ENCODE measurements around the gene ABCC5. TPM values are rescaled to one million over a fixed set of nuclear protein-coding genes. Genes with fewer than 3 reads are reported as not detected.

Gene ABCC5
- total and polyA plus RNA-seq, 2 experiments from 2014 or later, result 27.8 to 41.4 TPM

DNA sequence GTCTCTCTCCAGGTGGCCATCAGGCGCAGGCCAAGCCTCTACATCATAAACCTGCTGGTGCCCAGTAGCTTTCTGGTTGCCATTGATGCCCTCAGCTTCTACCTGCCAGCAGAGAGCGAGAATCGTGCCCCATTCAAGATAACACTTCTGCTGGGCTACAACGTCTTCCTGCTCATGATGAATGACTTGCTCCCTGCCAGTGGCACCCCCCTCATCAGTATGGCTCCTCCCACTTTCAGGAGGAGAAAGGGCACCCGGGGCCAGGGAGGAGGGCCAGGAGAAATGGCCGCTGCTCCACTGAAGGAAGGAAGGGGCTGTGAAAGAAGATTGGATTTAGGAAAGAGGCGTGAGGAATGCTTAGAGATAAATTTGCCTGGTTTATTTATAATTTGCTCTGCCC is 41.7 kb upstream of the ABCC5 start:
- Histone ChIP-seq H3K27me3 (no peaks in the 10 kb centered on the region), H3K36me3 (replicated peaks; ENCODE audit: insufficient read depth, low read depth) (no peaks in the 10 kb centered on the region), H2AFZ (no peak overlapping the region), H3K4me2 (no peak overlapping the region), H3K27ac (no peak overlapping the region), H3K4me3 (no peak overlapping the region), H3K9me3 (ENCODE audit: low read depth) (no peaks in the 10 kb centered on the region), H3K4me1 (ENCODE audit: insufficient read depth) (no peaks in the 10 kb centered on the region), H3K9me2 (replicated peaks; ENCODE audit: insufficient read depth) (no peaks in the 10 kb centered on the region), H4K20me1 (ENCODE audit: insufficient read depth, poor library complexity, severe bottlenecking) (no peaks in the 10 kb centered on the region), H3K79me2 (no peaks in the 10 kb centered on the region)
- no peak for DNase-seq (ENCODE audit: low spot score)
- TF ChIP-seq CTCF (IDR thresholded peaks at IDR 0.05; ENCODE audit: poor library complexity) (no peak), EZH2 (IDR thresholded peaks at IDR 0.05; ENCODE audit: borderline replicate concordance) (no peak), EZH2phosphoT487 (IDR thresholded peaks at IDR 0.05; ENCODE audit: low read depth, severe bottlenecking, unreplicated experiment) (no peak)
- 75% methylated on average over 7 of the region's 7 CpGs for WGBS (ENCODE audit: low lambda C conversion rate, missing lambda C conversion rate)

DNA sequence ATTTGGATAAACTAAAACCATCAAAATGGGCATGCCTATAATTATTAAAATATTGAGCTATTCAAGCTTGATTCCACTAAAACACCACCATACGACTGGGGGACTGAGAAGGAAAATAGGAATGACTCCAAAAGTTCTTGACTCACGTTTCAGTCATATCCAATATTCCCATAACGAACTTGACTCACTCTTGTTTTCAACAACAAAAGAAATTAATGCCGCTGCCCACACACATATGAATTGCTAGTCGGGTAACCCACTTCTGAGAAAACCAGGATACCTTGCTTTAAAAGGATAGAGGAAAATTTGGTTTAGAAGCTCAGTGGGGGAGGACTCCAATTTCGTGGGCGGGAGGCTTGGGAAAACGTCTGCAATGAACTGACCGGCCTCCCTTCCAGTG is 40.3 kb upstream of the ABCC5 start:
- no peak overlapping the region for H2AFZ ChIP-seq
- no peaks in the 10 kb centered on the region for H4K20me1 ChIP-seq (ENCODE audit: insufficient read depth, poor library complexity, severe bottlenecking)
- no peak overlapping the region for H3K27ac ChIP-seq
- no peaks in the 10 kb centered on the region for H3K79me2 ChIP-seq
- TF ChIP-seq CTCF (IDR thresholded peaks at IDR 0.05; ENCODE audit: poor library complexity), result no peak
- TF ChIP-seq EZH2phosphoT487 (IDR thresholded peaks at IDR 0.05; ENCODE audit: low read depth, severe bottlenecking, unreplicated experiment), result no peak
- no peak for TF ChIP-seq EZH2 (IDR thresholded peaks at IDR 0.05; ENCODE audit: borderline replicate concordance)
- no peaks in the 10 kb centered on the region for H3K9me2 ChIP-seq (replicated peaks; ENCODE audit: insufficient read depth)
- H3K27me3 ChIP-seq, result no peaks in the 10 kb centered on the region
- no peak overlapping the region for H3K4me3 ChIP-seq
- H3K4me1 ChIP-seq (ENCODE audit: insufficient read depth), result no peaks in the 10 kb centered on the region
- H3K36me3 ChIP-seq (replicated peaks; ENCODE audit: insufficient read depth, low read depth), result no peaks in the 10 kb centered on the region
- WGBS (ENCODE audit: low lambda C conversion rate, missing lambda C conversion rate), result 73% methylated on average over 9 of the region's 9 CpGs
- H3K4me2 ChIP-seq, result no peak overlapping the region
- DNase-seq (ENCODE audit: low spot score), result no peak
- no peaks in the 10 kb centered on the region for H3K9me3 ChIP-seq (ENCODE audit: low read depth)

- no peak within 1 kb of the TSS for H3K27ac ChIP-seq
These were observed 35.1 kb upstream of the ABCC5 start, which contains the start of gene HTR3C for GRCh38 chr3:184052767-184053166. HTR3C (plus strand) TSS chr3:184053047; CDS start chr3:184053081, 34 bp downstream.

More at GRCh38 chr3:184052767-184053166, 35.1 kb upstream of the ABCC5 start, which contains the start of gene HTR3C:
- no peaks in the 10 kb centered on the region for H3K9me2 ChIP-seq (replicated peaks; ENCODE audit: insufficient read depth)
- no peak within 1 kb of the TSS for H2AFZ ChIP-seq
- no peaks in the 10 kb centered on the region for H3K79me2 ChIP-seq
- no peaks in the 10 kb centered on the region for H3K9me3 ChIP-seq (ENCODE audit: low read depth)
- H4K20me1 ChIP-seq (ENCODE audit: insufficient read depth, poor library complexity, severe bottlenecking), result no peaks in the 10 kb centered on the region
- no peak within 1 kb of the TSS for H3K4me2 ChIP-seq
- no peak within 1 kb of the TSS for H3K4me3 ChIP-seq
- H3K4me1 ChIP-seq (ENCODE audit: insufficient read depth), result no peaks in the 10 kb centered on the region
- no peak for DNase-seq (ENCODE audit: low spot score)
- no peaks in the 10 kb centered on the region for H3K27me3 ChIP-seq
- no peaks in the 10 kb centered on the region for H3K36me3 ChIP-seq (replicated peaks; ENCODE audit: insufficient read depth, low read depth)
- 78% methylated on average over 4 of the region's 4 CpGs for WGBS (ENCODE audit: low lambda C conversion rate, missing lambda C conversion rate)
- TF ChIP-seq CTCF (IDR thresholded peaks at IDR 0.05; ENCODE audit: poor library complexity), result no peak
- TF ChIP-seq EZH2phosphoT487 (IDR thresholded peaks at IDR 0.05; ENCODE audit: low read depth, severe bottlenecking, unreplicated experiment), result no peak
- TF ChIP-seq EZH2 (IDR thresholded peaks at IDR 0.05; ENCODE audit: borderline replicate concordance), result no peak

All from hepatocyte (in vitro differentiated cells).